ENCODE data around the gene KIF5C. TPM values are rescaled to one million over a fixed set of nuclear protein-coding genes. Genes with fewer than 3 reads are reported as not detected.

Gene KIF5C
- total RNA-seq, 1 donor from 2014 or later = 63.1 TPM

DNA sequence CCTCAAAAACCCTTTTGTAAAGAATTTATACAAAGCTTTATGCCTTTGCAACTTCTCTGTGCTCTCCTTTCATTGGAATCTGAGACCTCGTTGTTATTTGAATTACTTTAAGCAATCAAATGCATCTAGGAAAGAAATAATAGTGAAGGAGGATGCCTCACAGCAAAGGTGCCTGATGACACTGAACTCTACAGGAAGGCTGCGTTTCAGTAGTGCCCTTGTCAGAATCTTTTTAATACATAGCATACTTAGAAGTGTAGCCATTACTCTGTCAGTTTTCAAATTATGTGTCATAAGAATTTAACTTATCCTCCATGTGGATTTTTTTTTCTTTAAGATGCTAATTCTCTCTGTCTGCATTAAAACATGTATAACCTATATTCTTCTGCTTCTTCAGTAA lies 153.9 kb downstream of the KIF5C start:
- TF ChIP-seq EZH2 (IDR thresholded peaks at IDR 0.05) (no peak), CTCF (IDR thresholded peaks at IDR 0.05) (no peak), EZH2phosphoT487 (IDR thresholded peaks at IDR 0.05) (no peak)
- H3K9me3 Mint-ChIP-seq = no peaks in the 10 kb centered on the region
- H3K4me1 Mint-ChIP-seq = peaks cover 27% of the 10 kb centered on the region
- H3K27ac Mint-ChIP-seq = no peak overlapping the region
- no peaks in the 10 kb centered on the region for H4K20me1 ChIP-seq (ENCODE audit: low read depth)
- no peak overlapping the region for H3K4me2 ChIP-seq
- H3K27ac ChIP-seq = no peak overlapping the region
- H3F3A ChIP-seq (ENCODE audit: low read depth) = no peaks in the 10 kb centered on the region
- no peak overlapping the region for H3K4me3 Mint-ChIP-seq
- H3K27me3 ChIP-seq = no peaks in the 10 kb centered on the region
- H3K9ac ChIP-seq = no peak overlapping the region
- no peak for DNase-seq (ENCODE audit: low spot score)
- H3K27me3 Mint-ChIP-seq (ENCODE audit: insufficient read depth, low read depth) = peaks cover 2% of the 10 kb centered on the region
- no peak overlapping the region for H3K4me3 ChIP-seq
- no peaks in the 10 kb centered on the region for H3K79me2 ChIP-seq (ENCODE audit: low read depth)
- H3K9me3 ChIP-seq (ENCODE audit: low read depth) = no peaks in the 10 kb centered on the region
- peaks cover 4% of the 10 kb centered on the region for H3K36me3 Mint-ChIP-seq
- H3K4me1 ChIP-seq = peaks cover 17% of the 10 kb centered on the region
- no peak overlapping the region for H2AFZ ChIP-seq (replicated peaks)
- no peaks in the 10 kb centered on the region for H3K36me3 ChIP-seq

- H2AFZ ChIP-seq (replicated peaks) = no peak overlapping the region
- Mint-ChIP-seq H3K4me3 (no peak overlapping the region), H3K27ac (no peak overlapping the region), H3K4me1 (peaks cover 31% of the 10 kb centered on the region), H3K36me3 (peaks cover 2% of the 10 kb centered on the region), H3K27me3 (ENCODE audit: insufficient read depth, low read depth) (peaks cover 5% of the 10 kb centered on the region), H3K9me3 (no peaks in the 10 kb centered on the region)
- TF ChIP-seq EZH2 (IDR thresholded peaks at IDR 0.05) (no peak), CTCF (IDR thresholded peaks at IDR 0.05) (no peak), EZH2phosphoT487 (IDR thresholded peaks at IDR 0.05) (no peak)
- peaks cover 17% of the 10 kb centered on the region for H3K4me1 ChIP-seq
- H4K20me1 ChIP-seq (ENCODE audit: low read depth) = no peaks in the 10 kb centered on the region
- no peak overlapping the region for H3K4me2 ChIP-seq
- H3F3A ChIP-seq (ENCODE audit: low read depth) = no peaks in the 10 kb centered on the region
- H3K4me3 ChIP-seq = no peak overlapping the region
- H3K79me2 ChIP-seq (ENCODE audit: low read depth) = no peaks in the 10 kb centered on the region
- DNase-seq (ENCODE audit: low spot score) = no peak
- H3K27ac ChIP-seq = no peak overlapping the region
- H3K9me3 ChIP-seq (ENCODE audit: low read depth) = no peaks in the 10 kb centered on the region
- no peaks in the 10 kb centered on the region for H3K36me3 ChIP-seq
- no peaks in the 10 kb centered on the region for H3K27me3 ChIP-seq
- no peak overlapping the region for H3K9ac ChIP-seq
Measured at GRCh38 chr2:149029307-149029965, 154.4 kb downstream of the KIF5C start.

GRCh38 chr2:149031396-149031795 lies 156.4 kb downstream of the KIF5C start:
- Mint-ChIP-seq H3K27ac (no peak overlapping the region), H3K27me3 (ENCODE audit: insufficient read depth, low read depth) (peaks cover 11% of the 10 kb centered on the region), H3K4me1 (peaks cover 33% of the 10 kb centered on the region), H3K4me3 (no peak overlapping the region), H3K9me3 (no peaks in the 10 kb centered on the region), H3K36me3 (no peaks in the 10 kb centered on the region)
- H3K4me3 ChIP-seq = no peak overlapping the region
- no peaks in the 10 kb centered on the region for H3F3A ChIP-seq (ENCODE audit: low read depth)
- DNase-seq (ENCODE audit: low spot score) = no peak
- H3K27me3 ChIP-seq = no peaks in the 10 kb centered on the region
- H3K27ac ChIP-seq = no peak overlapping the region
- H3K9ac ChIP-seq = no peak overlapping the region
- H4K20me1 ChIP-seq (ENCODE audit: low read depth) = no peaks in the 10 kb centered on the region
- TF ChIP-seq EZH2 (IDR thresholded peaks at IDR 0.05) (no peak), CTCF (IDR thresholded peaks at IDR 0.05) (no peak), EZH2phosphoT487 (IDR thresholded peaks at IDR 0.05) (no peak)
- H2AFZ ChIP-seq (replicated peaks) = no peak overlapping the region
- H3K4me2 ChIP-seq = no peak overlapping the region
- no peaks in the 10 kb centered on the region for H3K9me3 ChIP-seq (ENCODE audit: low read depth)
- H3K79me2 ChIP-seq (ENCODE audit: low read depth) = no peaks in the 10 kb centered on the region
- H3K36me3 ChIP-seq = no peaks in the 10 kb centered on the region
- H3K4me1 ChIP-seq = peaks cover 17% of the 10 kb centered on the region
